Erythroblast (primary cell): ENCODE measurements around the gene CPNE8.

ENCODE experiments used
- GATA1 ChIP-seq: IDR thresholded peaks from 2 replicates; pipeline ENCODE4 v1.6.1; 2011; ENCODE audit warnings: low read depth, mild to moderate bottlenecking, control low read depth, low read length, moderate library complexity
- POLR2A ChIP-seq: IDR thresholded peaks from 2 replicates; pipeline ENCODE4 v1.6.1; 2011; ENCODE audit warnings: mild to moderate bottlenecking, low read length

DNA sequence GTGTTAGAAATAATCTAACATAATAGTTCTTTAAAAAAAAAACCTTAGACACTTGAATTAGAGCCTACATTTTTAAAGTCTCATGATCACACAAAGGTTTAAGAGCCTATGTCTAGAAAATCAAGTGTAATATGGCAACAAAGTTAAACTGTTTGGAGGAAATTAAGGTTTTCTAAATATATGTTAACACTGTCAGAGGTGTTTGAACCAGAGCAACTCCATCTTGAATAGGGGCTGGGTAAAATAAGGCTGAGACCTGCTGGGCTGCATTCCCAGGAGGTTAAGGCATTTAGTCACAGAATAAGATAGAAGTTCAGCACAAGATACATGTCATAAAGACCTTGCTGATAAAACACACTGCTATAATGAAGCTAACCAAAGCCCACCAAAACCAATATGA lies 12.4 kb downstream of the CPNE8 start:
- TF ChIP-seq POLR2A (no peak), GATA1 (no peak)
